HG03378 (cell line): ENCODE results near the gene DCAF12L1.

Experiments used
- ATAC-seq: cut with Tn5 transposase; IDR thresholded peaks from one replicate; pipeline ENCODE4 v1.9.1; 2021; ENCODE audit warnings: mild to moderate bottlenecking, moderate library complexity; ENCODE audit not compliant: unreplicated experiment

DCAF12L1 gene

GRCh38 chrX:126552313-126553022 is at the start of gene DCAF12L1:
Gene DCAF12L1 (minus strand): TSS chrX:126552814. CDS start chrX:126552608, 206 bp downstream.
- no peak for ATAC-seq

GRCh38 chrX:126580877-126581276 is 28.3 kb upstream of the DCAF12L1 start:
- ATAC-seq = no peak

- no peak for ATAC-seq
These were observed 23.3 kb upstream of the DCAF12L1 start for GRCh38 chrX:126575911-126576310.

GRCh38 chrX:126557151-126557550 is 4.5 kb upstream of the DCAF12L1 start:
- no peak for ATAC-seq

- no peak for ATAC-seq
These were observed 795 bp downstream of the DCAF12L1 start for GRCh38 chrX:126551725-126552312.

GRCh38 chrX:126551306-126551705 is 1.3 kb downstream of the DCAF12L1 start:
- no peak for ATAC-seq

- no peak for ATAC-seq
These were observed 1.8 kb downstream of the DCAF12L1 start for GRCh38 chrX:126550816-126551215.

- ATAC-seq = no peak
These were observed 42.7 kb downstream of the DCAF12L1 start for GRCh38 chrX:126509923-126510322.
